Astrocyte (in vitro differentiated cells and primary cell): ENCODE results near the gene NOPCHAP1. TPM values are rescaled to one million over a fixed set of nuclear protein-coding genes. Genes with fewer than 3 reads are reported as not detected.

Source experiments
- DNase-seq: peaks from one replicate; pipeline ENCODE4 v3.0.0-alpha.2; 2010; ENCODE audit warnings: low read depth
- FAIRE-seq: peaks from 2 replicates; lab custom pipeline; 2011; peaks lifted over from hg19 to GRCh38; lab: Jason Lieb, UNC
- H2AFZ ChIP-seq: 2 replicates; pipeline ENCODE4 v1.6.0; 2012; ENCODE audit warnings: low read depth, low read length, inconsistent platforms
- H3K27ac ChIP-seq: 2 replicates; pipeline ENCODE4 v1.5.1; 2011; ENCODE audit warnings: low read depth, low read length, inconsistent platforms
- H3K27me3 ChIP-seq: 2 replicates; pipeline ENCODE4 v1.6.0; 2011; ENCODE audit warnings: low read length, inconsistent platforms; ENCODE audit not compliant: insufficient read depth
- H3K36me3 ChIP-seq: 2 replicates; pipeline ENCODE4 v1.5.1; 2011; ENCODE audit warnings: low read length, inconsistent platforms; ENCODE audit not compliant: insufficient read depth
- H3K4me1 ChIP-seq: 2 replicates; pipeline ENCODE4 v1.5.1; 2011; ENCODE audit warnings: low read length, inconsistent platforms; ENCODE audit not compliant: insufficient read depth
- H3K4me2 ChIP-seq: 2 replicates; pipeline ENCODE4 v1.6.0; 2012; ENCODE audit warnings: low read length, inconsistent platforms
- H3K4me3 ChIP-seq: 2 replicates; pipeline ENCODE4 v1.5.1; 2011; ENCODE audit warnings: low read depth, mild to moderate bottlenecking, low read length, inconsistent platforms; ENCODE audit not compliant: insufficient read depth
- H3K79me2 ChIP-seq: 2 replicates; pipeline ENCODE4 v1.6.0; 2012; ENCODE audit warnings: mild to moderate bottlenecking, low read length, inconsistent platforms; ENCODE audit not compliant: insufficient read depth
- H3K9ac ChIP-seq: 2 replicates; pipeline ENCODE4 v1.6.0; 2012; ENCODE audit warnings: mild to moderate bottlenecking, low read length, inconsistent platforms
- H3K9me3 ChIP-seq: 2 replicates; pipeline ENCODE4 v1.5.1; 2012; ENCODE audit warnings: low read depth, mild to moderate bottlenecking, low read length, inconsistent platforms; ENCODE audit not compliant: insufficient read depth
- H4K20me1 ChIP-seq: 2 replicates; pipeline ENCODE4 v1.6.0; 2012; ENCODE audit warnings: low read length, inconsistent platforms; ENCODE audit not compliant: insufficient read depth
- H3K27ac Mint-ChIP-seq: one replicate; pipeline ENCODE4 v1.8.0; 2021; ENCODE audit warnings: mild to moderate bottlenecking, mixed read lengths; ENCODE audit not compliant: unreplicated experiment
- H3K27me3 Mint-ChIP-seq: one replicate; pipeline ENCODE4 v1.8.0; 2021; ENCODE audit warnings: low read depth, mixed read lengths; ENCODE audit not compliant: unreplicated experiment
- H3K36me3 Mint-ChIP-seq: one replicate; pipeline ENCODE4 v1.8.0; 2021; ENCODE audit warnings: low read depth, mixed read lengths; ENCODE audit not compliant: unreplicated experiment
- H3K4me1 Mint-ChIP-seq: one replicate; pipeline ENCODE4 v1.8.0; 2021; ENCODE audit warnings: low read depth, mixed read lengths; ENCODE audit not compliant: unreplicated experiment
- H3K4me3 Mint-ChIP-seq: one replicate; pipeline ENCODE4 v1.8.0; 2021; ENCODE audit warnings: mild to moderate bottlenecking, moderate library complexity, mixed read lengths; ENCODE audit not compliant: unreplicated experiment
- H3K9me3 Mint-ChIP-seq: one replicate; pipeline ENCODE4 v1.8.0; 2021; ENCODE audit warnings: mild to moderate bottlenecking, mixed read lengths; ENCODE audit not compliant: unreplicated experiment
- CTCF ChIP-seq: IDR thresholded peaks from 2 replicates; pipeline ENCODE4 v1.5.1; 2011; ENCODE audit warnings: low read depth, mild to moderate bottlenecking, inconsistent platforms, low read length, moderate library complexity; ENCODE audit not compliant: insufficient read depth
- EZH2 ChIP-seq: IDR thresholded peaks from 2 replicates; pipeline ENCODE4 v1.6.1; 2012; ENCODE audit warnings: mild to moderate bottlenecking, low read length, inconsistent platforms; ENCODE audit not compliant: insufficient read depth
- total RNA-seq: library from RNA; stranded (reverse); gene quantifications from 2 replicates; pipeline ENCODE4 v1.2.1, GENCODE V29; 2021

Gene NOPCHAP1
- total RNA-seq, 1 donor from 2014 or later = 26.8 TPM

- Histone ChIP-seq H4K20me1 (no peaks in the 10 kb centered on the region), H3K4me3 (no peak overlapping the region), H3K27me3 (no peaks in the 10 kb centered on the region), H3K36me3 (peaks cover 2% of the 10 kb centered on the region), H3K9ac (no peak overlapping the region), H3K9me3 (peaks cover 4% of the 10 kb centered on the region), H3K4me2 (no peak overlapping the region), H3K27ac (no peak overlapping the region), H3K79me2 (no peaks in the 10 kb centered on the region), H2AFZ (no peak overlapping the region), H3K4me1 (no peaks in the 10 kb centered on the region)
- Mint-ChIP-seq H3K4me3 (no peak overlapping the region), H3K9me3 (peaks cover 16% of the 10 kb centered on the region), H3K4me1 (peaks cover 14% of the 10 kb centered on the region), H3K36me3 (peaks cover 48% of the 10 kb centered on the region), H3K27ac (no peak overlapping the region), H3K27me3 (no peaks in the 10 kb centered on the region)
- TF ChIP-seq CTCF (no peak), EZH2 (no peak)
- FAIRE-seq (no peak), DNase-seq (no peak)
These were observed 28.5 kb downstream of the NOPCHAP1 start for GRCh38 chr12:105014603-105015002.

DNA sequence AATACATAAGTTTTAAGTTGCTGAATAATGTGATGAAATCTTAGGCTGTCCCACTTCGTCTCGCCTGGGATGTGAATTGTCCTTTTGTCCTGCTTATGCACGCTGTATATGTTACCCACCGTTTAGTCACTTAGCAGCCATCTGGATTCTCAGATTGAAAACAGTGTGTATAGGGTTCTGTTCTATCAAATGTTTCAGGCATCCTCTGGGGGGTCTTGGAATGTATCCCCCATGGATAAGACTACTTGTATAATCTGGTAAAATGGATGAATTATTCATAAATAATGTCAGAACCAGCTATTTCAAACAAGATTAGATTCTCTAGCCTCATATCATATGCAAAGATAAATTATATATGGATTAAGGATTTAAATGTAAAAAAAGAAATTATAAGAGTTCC, 29.4 kb downstream of the NOPCHAP1 start:
- DNase-seq (no peak), FAIRE-seq (no peak)
- Histone ChIP-seq H3K4me2 (no peak overlapping the region), H4K20me1 (peaks cover 1% of the 10 kb centered on the region), H3K27ac (no peak overlapping the region), H3K36me3 (peaks cover 2% of the 10 kb centered on the region), H2AFZ (no peak overlapping the region), H3K4me3 (no peak overlapping the region), H3K4me1 (no peaks in the 10 kb centered on the region), H3K9me3 (peaks cover 4% of the 10 kb centered on the region), H3K9ac (no peak overlapping the region), H3K79me2 (no peaks in the 10 kb centered on the region), H3K27me3 (no peaks in the 10 kb centered on the region)
- Mint-ChIP-seq H3K9me3 (peaks cover 15% of the 10 kb centered on the region), H3K27ac (no peak overlapping the region), H3K4me3 (no peak overlapping the region), H3K36me3 (peaks cover 39% of the 10 kb centered on the region), H3K4me1 (peaks cover 14% of the 10 kb centered on the region), H3K27me3 (no peaks in the 10 kb centered on the region)
- TF ChIP-seq CTCF = no peak

GRCh38 chr12:105018012-105018411, 31.9 kb downstream of the NOPCHAP1 start:
- no peaks in the 10 kb centered on the region for H3K27me3 Mint-ChIP-seq
- no peak overlapping the region for H3K4me3 ChIP-seq
- no peaks in the 10 kb centered on the region for H3K4me1 ChIP-seq
- H3K27me3 ChIP-seq = no peaks in the 10 kb centered on the region
- TF ChIP-seq EZH2 = no peak
- no peak for TF ChIP-seq CTCF
- H3K4me1 Mint-ChIP-seq = peaks cover 14% of the 10 kb centered on the region
- peaks cover 4% of the 10 kb centered on the region for H3K9me3 Mint-ChIP-seq
- H3K4me2 ChIP-seq = no peak overlapping the region
- no peak overlapping the region for H2AFZ ChIP-seq
- FAIRE-seq (no peak), DNase-seq (no peak)
- H3K79me2 ChIP-seq = no peaks in the 10 kb centered on the region
- H3K27ac Mint-ChIP-seq = no peak overlapping the region
- no peak overlapping the region for H3K27ac ChIP-seq
- peaks cover 6% of the 10 kb centered on the region for H4K20me1 ChIP-seq
- H3K36me3 ChIP-seq = peaks cover 2% of the 10 kb centered on the region
- no peak overlapping the region for H3K9ac ChIP-seq
- H3K9me3 ChIP-seq = peaks cover 3% of the 10 kb centered on the region
- H3K4me3 Mint-ChIP-seq = no peak overlapping the region
- H3K36me3 Mint-ChIP-seq = peaks cover 24% of the 10 kb centered on the region
